DMS 273 (cell line): ENCODE data around the gene CDH6.
"Not testable (repeated sequence)": the region's sequence is repeated elsewhere in the genome, so short reads cannot be mapped to it uniquely, and the experiment has no call there.

Experiments used
- DNase-seq: peaks from one replicate; lab custom pipeline; 2025; ENCODE audit not compliant: unreplicated experiment; lab: John Stamatoyannopoulos, UW

CDH6 gene

DNA sequence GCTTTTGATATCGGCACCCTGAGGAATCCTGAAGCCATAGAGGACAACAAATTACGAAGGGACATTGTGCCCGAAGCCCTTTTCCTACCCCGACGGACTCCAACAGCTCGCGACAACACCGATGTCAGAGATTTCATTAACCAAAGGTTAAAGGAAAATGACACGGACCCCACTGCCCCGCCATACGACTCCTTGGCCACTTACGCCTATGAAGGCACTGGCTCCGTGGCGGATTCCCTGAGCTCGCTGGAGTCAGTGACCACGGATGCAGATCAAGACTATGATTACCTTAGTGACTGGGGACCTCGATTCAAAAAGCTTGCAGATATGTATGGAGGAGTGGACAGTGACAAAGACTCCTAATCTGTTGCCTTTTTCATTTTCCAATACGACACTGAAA, 129.5 kb downstream of the CDH6 start:
- no peak for DNase-seq

DNA sequence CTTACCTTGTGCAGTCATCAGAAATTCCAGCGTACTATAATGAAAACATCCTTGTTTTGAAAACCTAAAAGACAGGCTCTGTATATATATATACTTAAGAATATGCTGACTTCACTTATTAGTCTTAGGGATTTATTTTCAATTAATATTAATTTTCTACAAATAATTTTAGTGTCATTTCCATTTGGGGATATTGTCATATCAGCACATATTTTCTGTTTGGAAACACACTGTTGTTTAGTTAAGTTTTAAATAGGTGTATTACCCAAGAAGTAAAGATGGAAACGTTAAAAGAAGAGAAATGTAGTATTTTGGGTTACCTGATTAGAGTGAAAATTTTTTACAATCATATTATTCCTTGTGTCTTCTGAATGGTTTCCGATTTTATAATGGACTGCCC, 131.4 kb downstream of the CDH6 start:
- no peak for DNase-seq

DNA sequence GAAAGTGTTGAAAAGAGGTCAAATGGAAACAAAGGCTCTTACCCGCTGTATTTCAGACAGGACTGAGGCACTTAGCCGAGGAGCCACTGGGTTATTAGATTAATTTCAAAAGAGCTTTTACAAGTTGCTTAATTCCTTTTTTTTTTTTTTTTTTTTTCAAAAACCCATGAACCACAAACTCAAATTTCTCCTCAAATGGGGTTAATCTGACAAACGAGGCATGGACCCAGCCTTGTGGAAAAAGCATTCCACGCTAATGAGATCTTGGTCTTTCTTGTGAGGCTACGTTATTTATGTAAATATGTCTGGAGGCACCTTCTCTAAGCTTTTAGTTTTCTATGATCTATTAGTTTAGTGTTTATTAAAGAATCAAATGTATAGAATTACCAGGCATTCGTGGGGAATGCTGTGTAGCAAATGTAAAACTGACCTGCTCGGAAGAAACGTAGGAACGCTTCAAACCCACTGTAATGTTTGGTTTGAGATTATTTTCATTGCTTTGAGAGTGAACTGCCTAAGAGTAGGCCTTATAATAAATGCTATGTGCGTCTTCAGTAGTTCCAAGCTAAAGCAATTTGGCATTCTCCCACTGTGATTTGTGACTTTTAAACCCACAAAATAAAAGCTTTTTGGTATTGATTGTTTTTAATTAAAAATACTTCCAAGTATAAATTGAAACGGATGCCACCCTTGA, 134.7 kb downstream of the CDH6 start:
- no peak for DNase-seq

DNA sequence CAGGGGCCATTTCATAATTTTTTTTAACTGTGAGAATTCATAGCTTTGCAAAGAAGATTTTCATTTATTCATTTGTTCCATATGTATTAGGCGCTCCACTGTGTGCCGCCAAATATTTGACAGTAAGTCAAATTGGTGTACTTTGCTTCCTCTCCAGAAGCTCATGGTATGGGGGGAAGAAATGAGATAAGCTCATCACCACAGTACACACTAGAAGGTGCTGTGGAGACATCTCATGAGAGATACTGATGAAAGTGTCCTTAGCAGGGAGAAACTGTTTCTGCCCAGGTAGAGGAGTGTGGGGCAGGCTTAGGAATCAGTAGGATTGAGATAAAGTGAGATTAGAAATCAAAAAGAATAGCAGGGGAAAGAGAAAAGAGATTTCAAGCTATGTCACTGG, 136.2 kb downstream of the CDH6 start:
- DNase-seq: no peak

DNA sequence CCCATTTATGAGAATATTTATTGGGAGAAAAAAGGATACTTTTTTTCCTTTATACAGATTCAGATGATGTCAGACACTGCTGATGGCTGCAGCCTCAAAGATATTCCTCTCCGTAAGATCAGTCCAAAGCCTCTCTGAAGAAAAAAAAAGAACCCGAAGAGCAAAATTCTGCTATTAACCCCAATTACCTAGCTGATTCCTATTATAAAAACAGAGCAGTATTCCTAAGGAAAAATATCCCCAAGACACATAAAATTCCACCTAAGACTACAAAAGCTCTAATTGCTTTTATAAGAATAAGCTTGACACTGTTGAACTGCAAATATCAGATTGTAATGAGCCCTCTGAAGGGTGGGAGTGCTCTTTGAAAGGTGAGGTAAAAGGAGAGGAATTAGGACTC, 138.7 kb downstream of the CDH6 start:
- no peak for DNase-seq

DNA sequence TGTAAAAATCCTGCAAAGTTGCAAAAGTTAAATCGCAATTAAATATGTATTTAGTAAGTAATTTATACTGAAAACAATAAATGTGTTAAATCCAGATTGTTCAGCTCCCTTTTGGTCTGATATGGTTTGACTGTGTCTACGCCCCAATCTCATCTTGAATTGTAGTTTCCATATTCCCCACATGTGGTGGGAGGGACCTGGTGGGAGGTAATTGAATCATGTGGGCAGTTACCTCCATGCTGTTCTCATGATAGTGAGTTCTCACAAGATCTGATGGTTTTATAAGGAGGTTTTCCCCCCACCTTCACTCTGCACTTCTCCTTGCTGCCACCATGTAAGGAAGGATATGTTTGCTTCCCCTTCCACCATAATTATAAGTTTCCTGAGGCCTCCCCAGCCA, 140.0 kb downstream of the CDH6 start:
- DNase-seq: no peak

DNA sequence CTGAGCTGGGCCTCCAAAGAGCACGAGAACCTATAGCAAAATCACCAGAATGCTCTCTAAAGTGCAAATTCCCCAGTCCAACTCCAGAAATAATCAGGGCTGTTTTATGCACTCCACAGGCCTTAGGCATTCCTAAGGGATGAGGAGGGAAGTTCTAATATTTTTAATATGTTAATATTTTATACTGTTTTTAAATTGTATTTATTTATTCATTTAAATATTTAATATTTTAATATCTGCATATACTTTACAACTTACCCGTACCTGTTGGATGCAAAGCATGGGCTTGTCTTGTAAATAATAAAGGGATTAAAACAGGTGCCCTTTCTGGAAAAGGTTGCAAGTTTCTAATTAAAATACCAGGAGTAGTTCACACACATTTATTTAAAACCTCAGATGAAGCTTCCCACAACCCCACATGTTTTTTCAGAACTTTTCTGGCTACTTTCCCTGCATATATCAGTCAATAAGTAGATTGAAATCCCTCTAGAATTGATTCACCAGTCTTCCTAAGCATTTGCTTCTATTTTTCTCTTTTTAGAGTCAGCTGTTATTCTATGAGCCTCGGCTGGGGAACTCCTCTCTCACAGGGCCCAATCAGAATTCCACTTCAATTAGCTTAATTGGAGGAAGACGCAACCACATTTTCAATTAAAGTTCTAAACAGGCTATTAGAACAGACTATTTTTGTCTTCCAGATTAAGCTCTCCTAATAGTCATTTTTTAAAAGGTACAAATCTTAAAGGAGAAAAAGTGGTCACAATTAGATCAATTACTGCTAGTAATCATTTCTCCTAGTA, 140.8 kb downstream of the CDH6 start:
- DNase-seq: no peak

DNA sequence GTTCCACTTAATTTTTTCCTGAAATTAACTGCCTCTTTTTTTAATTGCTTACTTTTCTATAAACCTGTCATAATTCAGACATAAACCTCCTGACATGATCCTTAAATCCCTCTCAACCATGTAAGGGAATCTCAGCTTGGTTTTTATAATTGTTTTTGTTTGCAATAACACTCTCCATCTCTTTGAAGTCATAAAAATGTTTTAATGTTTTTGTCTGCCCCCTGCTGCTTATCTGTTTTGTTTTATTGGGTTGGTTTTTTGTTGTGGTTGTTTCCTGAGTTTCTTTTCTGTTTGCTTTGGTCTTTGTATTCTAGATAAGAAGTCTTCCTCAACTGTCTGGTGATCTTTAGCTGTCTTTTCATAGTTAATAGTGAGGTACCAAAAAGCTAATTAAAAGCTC, 142.0 kb downstream of the CDH6 start:
- DNase-seq: no peak

DNA sequence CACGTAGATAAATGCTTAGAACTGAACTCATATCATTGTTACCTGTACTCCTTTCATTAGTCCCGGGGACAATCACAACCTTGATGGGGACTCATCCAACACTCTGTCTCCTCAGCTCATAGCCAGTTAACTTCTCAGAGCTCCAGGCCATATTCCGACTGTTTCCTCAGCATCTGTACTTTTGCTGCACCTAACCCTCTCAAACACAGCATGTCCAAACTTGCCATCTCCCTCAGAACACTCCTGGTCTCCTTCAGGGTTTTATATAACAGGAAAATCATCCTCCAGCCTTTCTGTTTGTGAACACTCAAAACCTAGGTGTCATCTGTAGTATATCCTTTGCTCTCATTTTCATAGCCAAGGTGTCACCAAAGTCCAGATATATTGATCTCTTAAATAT, 150.5 kb downstream of the CDH6 start:
- no peak for DNase-seq

DNA sequence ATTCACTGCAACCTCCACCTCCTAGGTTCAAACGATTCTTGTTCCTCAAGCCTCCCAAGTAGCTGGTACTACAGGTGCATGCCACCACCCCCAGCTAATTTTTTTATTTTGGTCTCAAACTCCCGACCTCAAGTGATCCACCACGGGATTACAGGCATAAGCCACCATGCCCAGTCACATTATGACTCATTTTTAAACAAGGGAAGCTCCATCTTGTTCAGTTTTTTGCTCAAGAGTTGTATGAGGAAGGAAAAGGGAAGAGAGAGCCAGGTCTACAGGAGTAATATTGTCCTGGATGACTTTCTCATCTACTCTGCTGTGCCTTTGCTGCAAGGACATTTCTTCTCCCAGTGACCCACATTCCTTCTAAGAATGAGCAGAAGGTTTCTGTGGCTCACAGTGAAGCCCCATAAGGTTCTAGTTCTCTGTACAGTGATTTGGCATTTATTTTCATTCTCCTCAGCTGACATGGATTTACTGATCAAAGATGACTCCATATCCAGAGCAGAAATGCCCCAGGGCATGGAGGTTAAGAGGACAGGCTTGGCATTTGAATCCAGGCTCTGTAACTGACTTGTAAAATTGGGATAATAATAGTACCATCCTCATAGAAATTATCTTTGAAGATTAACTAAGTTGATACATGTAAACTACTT, 153.5 kb downstream of the CDH6 start:
- DNase-seq: no peak

DNA sequence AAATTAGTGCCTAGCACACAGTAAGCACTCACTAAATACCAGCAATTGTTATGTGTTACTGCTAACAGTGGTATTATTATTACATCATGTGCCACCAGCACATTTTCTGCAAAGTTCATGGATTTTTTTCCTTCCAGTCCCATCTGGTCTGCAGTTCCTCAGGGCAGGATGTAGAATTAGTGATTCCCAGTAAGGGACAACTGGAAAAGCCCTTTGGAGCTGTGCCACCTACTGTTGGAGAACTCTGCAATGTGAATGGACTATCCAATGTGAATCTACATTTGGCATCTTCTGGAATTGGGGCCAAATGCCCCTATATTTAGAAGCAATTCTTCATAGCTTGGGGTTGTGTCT, 154.0 kb downstream of the CDH6 start:
- DNase-seq: no peak

DNA sequence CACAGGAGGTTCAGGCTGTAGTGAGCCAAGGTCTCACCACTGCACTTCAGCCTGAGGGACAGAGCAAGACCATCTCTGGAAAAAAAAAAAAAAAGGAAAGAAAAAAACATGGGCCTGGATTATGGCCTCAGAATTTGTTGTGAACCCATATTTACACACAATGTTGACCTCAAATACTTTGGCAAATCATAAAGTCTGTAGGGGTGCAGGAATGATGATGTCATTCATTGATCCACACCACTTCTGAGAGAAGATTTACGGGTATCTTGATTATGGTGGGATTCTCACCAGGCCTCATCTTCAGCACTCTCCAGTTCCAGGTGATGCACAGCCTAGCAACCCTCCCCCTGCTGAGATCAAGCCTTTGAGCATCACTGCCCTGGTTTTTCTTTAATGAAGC, 156.9 kb downstream of the CDH6 start:
- no peak for DNase-seq

DNA sequence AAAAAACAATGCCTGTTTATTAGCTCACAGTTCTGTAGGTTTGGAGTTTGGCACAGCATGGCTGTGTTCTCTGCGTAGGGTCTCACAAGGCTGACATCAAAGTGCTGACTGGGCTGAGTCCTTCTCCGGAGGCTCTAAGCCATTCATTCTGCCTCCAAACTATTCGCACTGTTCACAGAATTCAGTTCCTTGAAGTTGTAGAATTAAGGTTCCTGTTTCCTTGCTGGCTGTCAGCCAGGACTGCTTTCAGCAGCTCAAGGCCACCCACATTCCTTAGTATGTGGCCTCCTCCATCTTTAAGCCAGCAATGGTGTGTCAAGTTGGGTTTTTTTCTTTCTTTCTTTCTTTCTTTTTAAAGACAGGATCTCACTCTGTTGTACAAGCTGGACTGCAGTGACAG, 161.9 kb downstream of the CDH6 start:
- DNase-seq: no peak

DNA sequence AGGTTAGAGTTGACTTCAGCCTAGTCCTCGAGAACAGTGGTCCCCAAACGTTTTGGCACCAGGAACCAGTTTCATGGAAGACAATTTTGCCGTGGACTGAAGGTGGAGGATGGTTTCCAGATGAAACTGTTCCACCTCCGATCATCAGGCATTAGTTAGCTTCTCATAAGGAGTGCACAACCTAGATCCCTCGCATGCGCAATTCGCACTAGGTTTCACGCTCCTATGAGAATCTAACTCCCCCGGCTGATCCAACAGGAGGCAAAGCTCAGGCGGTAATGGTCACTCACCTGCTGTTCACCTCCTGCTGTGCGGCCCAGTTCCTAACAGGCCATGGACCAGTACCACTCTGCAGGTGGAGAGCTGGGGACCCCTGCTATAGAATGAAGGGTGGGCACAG, 163.6 kb downstream of the CDH6 start:
- no peak for DNase-seq

DNA sequence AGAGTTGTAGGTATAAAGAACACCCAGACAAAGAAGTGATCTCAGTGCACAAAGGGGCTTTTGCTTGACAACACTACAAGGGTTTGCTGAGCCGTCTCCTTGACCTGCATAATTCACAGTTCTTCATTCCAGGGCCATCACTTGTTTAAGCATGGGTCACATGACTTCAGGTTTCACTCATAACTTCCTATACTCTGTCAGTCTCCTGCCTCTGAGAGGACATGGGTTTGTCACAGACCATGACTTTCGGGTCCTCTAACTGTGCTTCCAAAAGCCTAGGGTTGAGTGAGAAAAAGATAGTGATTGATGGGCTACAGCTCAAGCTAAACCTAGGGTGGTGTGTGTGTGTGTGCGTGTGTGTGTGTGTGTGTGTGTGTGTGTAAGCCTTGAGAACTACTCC, 166.4 kb downstream of the CDH6 start:
- no peak for DNase-seq

DNA sequence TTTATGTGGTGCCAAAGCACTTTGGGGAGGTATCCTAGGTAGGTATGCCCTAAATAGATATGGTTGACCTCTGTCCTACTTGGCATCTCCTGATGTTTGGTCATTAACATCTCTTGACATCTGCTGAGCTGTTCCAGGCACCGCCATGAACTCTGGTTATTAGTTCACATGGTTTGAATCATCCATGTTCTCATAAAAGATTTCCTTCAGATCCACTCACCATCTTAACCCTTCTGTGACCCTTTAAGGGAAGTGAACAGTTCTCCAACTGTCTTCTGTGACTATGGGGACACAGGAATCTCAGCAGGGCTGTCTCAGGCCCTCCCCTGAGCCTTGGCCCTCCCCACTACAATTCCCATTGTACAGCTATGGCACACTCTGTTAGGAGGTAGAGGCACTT, 167.7 kb downstream of the CDH6 start:
- DNase-seq: peak; percentile 77

DNA sequence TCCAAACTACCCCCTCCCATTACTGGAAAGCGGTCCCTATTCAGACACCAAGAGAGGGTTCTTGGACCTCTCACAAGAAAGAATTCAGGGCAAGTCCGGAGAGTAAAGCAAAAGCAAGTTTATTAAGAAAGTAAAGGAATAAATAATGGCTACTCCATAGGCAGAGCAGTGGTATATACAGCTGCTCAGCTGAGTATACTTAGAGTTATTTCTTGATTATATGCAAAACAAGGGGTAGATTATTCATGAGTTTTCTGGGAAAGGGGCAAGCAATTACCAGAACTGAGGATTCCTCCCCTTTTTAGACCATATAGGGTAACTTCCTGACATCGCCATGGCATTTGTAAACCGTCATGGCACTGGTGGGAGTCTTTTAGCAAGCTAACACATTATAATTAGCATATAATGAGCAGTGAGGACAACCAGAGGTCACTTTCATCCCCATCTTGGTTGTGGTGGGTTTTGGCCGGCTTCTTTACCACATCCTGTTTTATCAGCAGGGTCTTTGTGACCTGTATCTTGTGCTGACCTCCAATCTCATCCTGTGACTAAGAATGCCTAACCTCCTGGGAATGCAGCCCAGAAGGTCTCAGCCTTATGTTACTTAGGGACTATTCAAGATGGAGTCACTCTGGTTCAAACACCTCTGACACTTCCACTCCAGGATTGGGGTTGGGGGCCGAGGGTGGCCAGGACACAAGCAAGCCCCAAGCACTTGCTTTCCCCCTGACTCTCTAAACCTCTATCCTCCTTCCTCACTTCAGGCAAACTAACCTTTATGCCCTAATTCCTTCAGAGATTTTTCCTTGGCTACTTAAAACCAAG, 168.4 kb downstream of the CDH6 start:
- DNase-seq: not testable (repeated sequence)

DNA sequence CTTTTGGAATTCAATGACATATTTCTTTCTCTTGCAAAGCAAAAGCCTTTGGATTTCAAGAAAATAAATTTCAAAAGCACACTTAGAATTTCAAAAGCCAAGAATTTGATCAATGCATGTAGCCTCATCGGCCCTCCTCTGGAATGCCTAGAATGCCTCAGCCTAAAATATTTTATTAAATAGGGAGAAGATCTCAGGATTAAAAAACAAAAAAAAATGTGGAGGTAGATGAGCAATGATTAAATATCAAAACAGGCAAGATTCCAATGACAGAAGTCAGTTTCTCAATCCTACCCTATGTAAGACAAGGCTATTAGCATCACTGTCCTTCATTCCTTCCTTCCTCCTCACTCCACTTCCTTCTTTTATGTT, 169.0 kb downstream of the CDH6 start:
- no peak for DNase-seq

DNA sequence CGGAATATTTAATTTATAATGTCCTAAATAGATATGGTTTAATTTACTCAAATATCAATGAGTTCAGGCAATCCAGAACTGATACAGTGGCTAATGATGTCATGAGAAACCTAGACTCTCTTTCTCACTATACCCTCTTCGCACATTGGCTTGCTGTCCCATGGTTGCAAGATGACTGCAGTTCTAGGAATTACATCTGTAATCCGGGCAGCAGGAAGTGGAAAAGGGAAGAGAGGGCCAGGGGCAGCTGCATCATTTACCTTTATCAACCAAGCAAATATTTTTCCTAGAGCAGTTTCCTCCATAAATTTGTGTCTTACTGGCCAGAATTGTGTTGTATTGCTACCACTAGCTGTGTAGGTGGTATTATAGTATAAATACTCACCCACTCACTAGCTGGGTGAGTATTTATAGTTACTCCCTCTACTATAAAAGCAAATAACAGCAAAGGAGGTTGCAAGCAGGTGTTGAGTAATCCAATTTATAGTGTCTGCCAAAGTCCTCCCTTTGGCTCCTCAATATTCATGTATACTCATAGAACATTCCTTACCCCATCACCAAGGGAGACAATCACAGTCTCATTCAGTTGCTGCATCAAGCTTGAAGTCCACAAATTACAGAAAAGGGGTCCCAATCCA, 169.6 kb downstream of the CDH6 start:
- no peak for DNase-seq

DNA sequence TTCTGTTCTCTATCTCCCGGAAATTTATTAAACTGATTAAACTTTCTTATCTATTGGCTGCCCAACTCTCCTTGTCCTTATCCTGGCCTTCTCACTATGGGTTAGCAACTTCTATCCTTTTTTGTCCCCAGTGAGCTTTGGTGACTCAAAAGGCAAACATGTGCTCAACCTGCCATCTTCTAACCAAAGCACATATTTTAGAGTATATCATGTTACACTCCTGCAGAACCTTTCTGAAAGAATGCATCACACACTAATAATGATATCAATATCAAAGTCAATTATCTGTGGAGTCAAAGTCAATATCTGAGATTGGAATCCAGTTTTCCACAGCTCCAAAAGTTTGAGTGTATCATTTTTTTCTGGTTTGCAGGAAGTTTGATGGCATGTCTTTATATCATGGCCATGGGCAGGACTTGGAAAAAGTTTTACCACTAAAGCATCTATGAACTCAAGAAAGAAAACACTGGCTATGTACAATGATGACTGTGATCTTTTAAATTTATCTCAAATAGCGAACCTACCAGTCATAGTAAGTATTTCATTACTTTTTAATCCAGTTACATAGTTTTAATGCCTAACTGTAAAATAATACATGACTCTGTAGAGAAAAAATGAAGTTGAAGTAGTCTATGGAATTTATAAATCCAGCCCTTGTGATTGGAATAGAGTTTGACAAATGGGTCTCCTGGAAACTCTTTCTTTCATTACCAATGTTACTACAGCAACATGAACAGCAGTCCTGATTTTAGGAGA, 171.6 kb downstream of the CDH6 start:
- no peak for DNase-seq
